SW480 (cell line): Measurements from ENCODE around the gene ZNF19.

Experiments
- DNase-seq: peaks from one replicate; pipeline ENCODE4 v3.0.0-alpha.2; 2016; ENCODE audit warnings: low spot score

The ZNF19 gene

GRCh38 chr16:71441348-71442050 lies 47.6 kb downstream of the ZNF19 start:
- no peak for DNase-seq

GRCh38 chr16:71440669-71441347 lies 48.3 kb downstream of the ZNF19 start:
- no peak for DNase-seq

GRCh38 chr16:71439523-71439922 lies 49.6 kb downstream of the ZNF19 start:
- DNase-seq = no peak

GRCh38 chr16:71436473-71436872 lies 52.7 kb downstream of the ZNF19 start:
- DNase-seq = no peak

- no peak for DNase-seq
Measured at GRCh38 chr16:71432906-71433305, 56.2 kb downstream of the ZNF19 start.

GRCh38 chr16:71431991-71432390 lies 57.1 kb downstream of the ZNF19 start:
- no peak for DNase-seq

GRCh38 chr16:71431176-71431575 lies 57.9 kb downstream of the ZNF19 start:
- DNase-seq = no peak

GRCh38 chr16:71430744-71431143 lies 58.4 kb downstream of the ZNF19 start:
- DNase-seq = no peak

GRCh38 chr16:71429581-71429980 lies 59.5 kb downstream of the ZNF19 start:
- DNase-seq = no peak

- DNase-seq = no peak
Measured at GRCh38 chr16:71428883-71429282, 60.2 kb downstream of the ZNF19 start.

- no peak for DNase-seq
Measured at GRCh38 chr16:71428385-71428784, 60.7 kb downstream of the ZNF19 start.

GRCh38 chr16:71426880-71427615 lies 62.1 kb downstream of the ZNF19 start:
- DNase-seq = no peak

GRCh38 chr16:71426069-71426879 lies 62.9 kb downstream of the ZNF19 start:
- DNase-seq = no peak

- no peak for DNase-seq
Measured at GRCh38 chr16:71425746-71426068, 63.4 kb downstream of the ZNF19 start.

GRCh38 chr16:71424626-71425025 lies 64.5 kb downstream of the ZNF19 start:
- DNase-seq = no peak

- DNase-seq = no peak
Measured at GRCh38 chr16:71423865-71424264, 65.3 kb downstream of the ZNF19 start.
